ENCODE results near the gene ECSIT. TPM values are rescaled to one million over a fixed set of nuclear protein-coding genes. Genes with fewer than 3 reads are reported as not detected.

The ECSIT gene
- total and polyA plus RNA-seq, 2 experiments from 2014 or later = 36.6 to 66.5 TPM

DNA sequence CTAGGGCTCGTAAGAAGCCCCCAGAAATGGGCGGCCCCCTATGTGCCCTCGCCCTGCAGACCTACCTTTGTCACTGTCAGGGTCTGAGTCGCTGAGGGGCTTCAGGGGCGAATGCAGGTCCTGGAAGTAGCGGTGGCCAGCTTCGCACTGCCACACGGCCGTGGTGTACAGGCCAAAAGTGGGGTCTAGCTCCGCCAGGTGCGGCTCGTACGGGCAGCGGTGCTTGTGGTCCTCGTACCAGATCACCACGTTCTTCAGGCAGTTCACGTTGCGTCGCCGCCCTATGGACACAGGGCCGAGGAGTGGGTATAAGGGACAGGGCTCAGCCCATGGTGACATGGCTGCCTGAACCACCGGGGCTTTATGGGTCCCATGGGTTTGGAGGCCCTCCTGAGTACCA, 33.0 kb downstream of the ECSIT start:
- no peak overlapping the region for H3K4me2 ChIP-seq
- no peaks in the 10 kb centered on the region for H3K36me3 ChIP-seq (ENCODE audit: insufficient read depth)
- no peaks in the 10 kb centered on the region for H3K9me2 ChIP-seq (ENCODE audit: insufficient read depth)
- no peaks in the 10 kb centered on the region; the same call in 2 of the 3 replicates for H3K9me3 Mint-ChIP-seq
- no peak overlapping the region for H2AFZ ChIP-seq
- DNase-seq (ENCODE audit: low spot score) (no peak), ATAC-seq (no peak)
- peaks cover 7% of the 10 kb centered on the region for H3K27me3 Mint-ChIP-seq (ENCODE audit: insufficient read depth, low read depth, poor library complexity)
- no peaks in the 10 kb centered on the region for H3K4me1 Mint-ChIP-seq
- 0 out of 2 replicates have a peak, but pooled peaks cover 2% of the 10 kb centered on the region for H3F3A ChIP-seq (replicated peaks; ENCODE audit: low read depth)
- H3K27me3 ChIP-seq (ENCODE audit: insufficient read depth) = no peaks in the 10 kb centered on the region
- H3K27ac Mint-ChIP-seq = no peak overlapping the region
- no peak overlapping the region for H3K27ac ChIP-seq (ENCODE audit: low read depth)
- H4K20me1 ChIP-seq (replicated peaks; ENCODE audit: insufficient read depth) = no peaks in the 10 kb centered on the region
- H3K79me2 ChIP-seq (replicated peaks; ENCODE audit: insufficient read depth) = no peaks in the 10 kb centered on the region
- no peaks in the 10 kb centered on the region for H3K4me1 ChIP-seq (ENCODE audit: insufficient read depth)
- H3K4me3 ChIP-seq = no peak overlapping the region
- TF ChIP-seq, protein P1, sequence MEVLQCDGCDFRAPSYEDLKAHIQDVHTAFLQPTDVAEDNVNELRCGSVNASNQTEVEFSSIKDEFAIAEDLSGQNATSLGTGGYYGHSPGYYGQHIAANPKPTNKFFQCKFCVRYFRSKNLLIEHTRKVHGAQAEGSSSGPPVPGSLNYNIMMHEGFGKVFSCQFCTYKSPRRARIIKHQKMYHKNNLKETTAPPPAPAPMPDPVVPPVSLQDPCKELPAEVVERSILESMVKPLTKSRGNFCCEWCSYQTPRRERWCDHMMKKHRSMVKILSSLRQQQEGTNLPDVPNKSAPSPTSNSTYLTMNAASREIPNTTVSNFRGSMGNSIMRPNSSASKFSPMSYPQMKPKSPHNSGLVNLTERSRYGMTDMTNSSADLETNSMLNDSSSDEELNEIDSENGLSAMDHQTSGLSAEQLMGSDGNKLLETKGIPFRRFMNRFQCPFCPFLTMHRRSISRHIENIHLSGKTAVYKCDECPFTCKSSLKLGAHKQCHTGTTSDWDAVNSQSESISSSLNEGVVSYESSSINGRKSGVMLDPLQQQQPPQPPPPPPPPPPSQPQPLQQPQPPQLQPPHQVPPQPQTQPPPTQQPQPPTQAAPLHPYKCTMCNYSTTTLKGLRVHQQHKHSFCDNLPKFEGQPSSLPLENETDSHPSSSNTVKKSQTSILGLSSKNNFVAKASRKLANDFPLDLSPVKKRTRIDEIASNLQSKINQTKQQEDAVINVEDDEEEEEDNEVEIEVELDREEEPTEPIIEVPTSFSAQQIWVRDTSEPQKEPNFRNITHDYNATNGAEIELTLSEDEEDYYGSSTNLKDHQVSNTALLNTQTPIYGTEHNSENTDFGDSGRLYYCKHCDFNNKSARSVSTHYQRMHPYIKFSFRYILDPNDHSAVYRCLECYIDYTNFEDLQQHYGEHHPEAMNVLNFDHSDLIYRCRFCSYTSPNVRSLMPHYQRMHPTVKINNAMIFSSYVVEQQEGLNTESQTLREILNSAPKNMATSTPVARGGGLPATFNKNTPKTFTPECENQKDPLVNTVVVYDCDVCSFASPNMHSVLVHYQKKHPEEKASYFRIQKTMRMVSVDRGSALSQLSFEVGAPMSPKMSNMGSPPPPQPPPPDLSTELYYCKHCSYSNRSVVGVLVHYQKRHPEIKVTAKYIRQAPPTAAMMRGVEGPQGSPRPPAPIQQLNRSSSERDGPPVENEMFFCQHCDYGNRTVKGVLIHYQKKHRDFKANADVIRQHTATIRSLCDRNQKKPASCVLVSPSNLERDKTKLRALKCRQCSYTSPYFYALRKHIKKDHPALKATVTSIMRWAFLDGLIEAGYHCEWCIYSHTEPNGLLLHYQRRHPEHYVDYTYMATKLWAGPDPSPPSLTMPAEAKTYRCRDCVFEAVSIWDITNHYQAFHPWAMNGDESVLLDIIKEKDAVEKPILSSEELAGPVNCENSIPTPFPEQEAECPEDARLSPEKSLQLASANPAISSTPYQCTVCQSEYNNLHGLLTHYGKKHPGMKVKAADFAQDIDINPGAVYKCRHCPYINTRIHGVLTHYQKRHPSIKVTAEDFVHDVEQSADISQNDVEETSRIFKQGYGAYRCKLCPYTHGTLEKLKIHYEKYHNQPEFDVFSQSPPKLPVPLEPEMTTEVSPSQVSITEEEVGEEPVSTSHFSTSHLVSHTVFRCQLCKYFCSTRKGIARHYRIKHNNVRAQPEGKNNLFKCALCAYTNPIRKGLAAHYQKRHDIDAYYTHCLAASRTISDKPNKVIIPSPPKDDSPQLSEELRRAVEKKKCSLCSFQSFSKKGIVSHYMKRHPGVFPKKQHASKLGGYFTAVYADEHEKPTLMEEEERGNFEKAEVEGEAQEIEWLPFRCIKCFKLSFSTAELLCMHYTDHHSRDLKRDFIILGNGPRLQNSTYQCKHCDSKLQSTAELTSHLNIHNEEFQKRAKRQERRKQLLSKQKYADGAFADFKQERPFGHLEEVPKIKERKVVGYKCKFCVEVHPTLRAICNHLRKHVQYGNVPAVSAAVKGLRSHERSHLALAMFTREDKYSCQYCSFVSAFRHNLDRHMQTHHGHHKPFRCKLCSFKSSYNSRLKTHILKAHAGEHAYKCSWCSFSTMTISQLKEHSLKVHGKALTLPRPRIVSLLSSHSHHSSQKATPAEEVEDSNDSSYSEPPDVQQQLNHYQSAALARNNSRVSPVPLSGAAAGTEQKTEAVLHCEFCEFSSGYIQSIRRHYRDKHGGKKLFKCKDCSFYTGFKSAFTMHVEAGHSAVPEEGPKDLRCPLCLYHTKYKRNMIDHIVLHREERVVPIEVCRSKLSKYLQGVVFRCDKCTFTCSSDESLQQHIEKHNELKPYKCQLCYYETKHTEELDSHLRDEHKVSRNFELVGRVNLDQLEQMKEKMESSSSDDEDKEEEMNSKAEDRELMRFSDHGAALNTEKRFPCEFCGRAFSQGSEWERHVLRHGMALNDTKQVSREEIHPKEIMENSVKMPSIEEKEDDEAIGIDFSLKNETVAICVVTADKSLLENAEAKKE (CRISPR knock-in tag; IDR thresholded peaks at IDR 0.05) = no peak
- TF ChIP-seq, protein P2, sequence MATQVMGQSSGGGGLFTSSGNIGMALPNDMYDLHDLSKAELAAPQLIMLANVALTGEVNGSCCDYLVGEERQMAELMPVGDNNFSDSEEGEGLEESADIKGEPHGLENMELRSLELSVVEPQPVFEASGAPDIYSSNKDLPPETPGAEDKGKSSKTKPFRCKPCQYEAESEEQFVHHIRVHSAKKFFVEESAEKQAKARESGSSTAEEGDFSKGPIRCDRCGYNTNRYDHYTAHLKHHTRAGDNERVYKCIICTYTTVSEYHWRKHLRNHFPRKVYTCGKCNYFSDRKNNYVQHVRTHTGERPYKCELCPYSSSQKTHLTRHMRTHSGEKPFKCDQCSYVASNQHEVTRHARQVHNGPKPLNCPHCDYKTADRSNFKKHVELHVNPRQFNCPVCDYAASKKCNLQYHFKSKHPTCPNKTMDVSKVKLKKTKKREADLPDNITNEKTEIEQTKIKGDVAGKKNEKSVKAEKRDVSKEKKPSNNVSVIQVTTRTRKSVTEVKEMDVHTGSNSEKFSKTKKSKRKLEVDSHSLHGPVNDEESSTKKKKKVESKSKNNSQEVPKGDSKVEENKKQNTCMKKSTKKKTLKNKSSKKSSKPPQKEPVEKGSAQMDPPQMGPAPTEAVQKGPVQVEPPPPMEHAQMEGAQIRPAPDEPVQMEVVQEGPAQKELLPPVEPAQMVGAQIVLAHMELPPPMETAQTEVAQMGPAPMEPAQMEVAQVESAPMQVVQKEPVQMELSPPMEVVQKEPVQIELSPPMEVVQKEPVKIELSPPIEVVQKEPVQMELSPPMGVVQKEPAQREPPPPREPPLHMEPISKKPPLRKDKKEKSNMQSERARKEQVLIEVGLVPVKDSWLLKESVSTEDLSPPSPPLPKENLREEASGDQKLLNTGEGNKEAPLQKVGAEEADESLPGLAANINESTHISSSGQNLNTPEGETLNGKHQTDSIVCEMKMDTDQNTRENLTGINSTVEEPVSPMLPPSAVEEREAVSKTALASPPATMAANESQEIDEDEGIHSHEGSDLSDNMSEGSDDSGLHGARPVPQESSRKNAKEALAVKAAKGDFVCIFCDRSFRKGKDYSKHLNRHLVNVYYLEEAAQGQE (IDR thresholded peaks at IDR 0.05; ENCODE audit: unreplicated experiment) = no peak
- TF ChIP-seq, protein P3, sequence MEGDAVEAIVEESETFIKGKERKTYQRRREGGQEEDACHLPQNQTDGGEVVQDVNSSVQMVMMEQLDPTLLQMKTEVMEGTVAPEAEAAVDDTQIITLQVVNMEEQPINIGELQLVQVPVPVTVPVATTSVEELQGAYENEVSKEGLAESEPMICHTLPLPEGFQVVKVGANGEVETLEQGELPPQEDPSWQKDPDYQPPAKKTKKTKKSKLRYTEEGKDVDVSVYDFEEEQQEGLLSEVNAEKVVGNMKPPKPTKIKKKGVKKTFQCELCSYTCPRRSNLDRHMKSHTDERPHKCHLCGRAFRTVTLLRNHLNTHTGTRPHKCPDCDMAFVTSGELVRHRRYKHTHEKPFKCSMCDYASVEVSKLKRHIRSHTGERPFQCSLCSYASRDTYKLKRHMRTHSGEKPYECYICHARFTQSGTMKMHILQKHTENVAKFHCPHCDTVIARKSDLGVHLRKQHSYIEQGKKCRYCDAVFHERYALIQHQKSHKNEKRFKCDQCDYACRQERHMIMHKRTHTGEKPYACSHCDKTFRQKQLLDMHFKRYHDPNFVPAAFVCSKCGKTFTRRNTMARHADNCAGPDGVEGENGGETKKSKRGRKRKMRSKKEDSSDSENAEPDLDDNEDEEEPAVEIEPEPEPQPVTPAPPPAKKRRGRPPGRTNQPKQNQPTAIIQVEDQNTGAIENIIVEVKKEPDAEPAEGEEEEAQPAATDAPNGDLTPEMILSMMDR (conservative IDR thresholded peaks at IDR 0.05; ENCODE audit: low read depth in 2 of 2) = no peak
- TF ChIP-seq EZH2 (IDR thresholded peaks at IDR 0.05; ENCODE audit: low read depth, unreplicated experiment) (no peak), ZNF114 (CRISPR knock-in tag; IDR thresholded peaks at IDR 0.05) (no peak), JUNB (IDR thresholded peaks at IDR 0.05; ENCODE audit: unreplicated experiment) (no peak), POLR2AphosphoS5 (IDR thresholded peaks at IDR 0.05; ENCODE audit: low read depth) (no peak)
- TF ChIP-seq, protein P4, sequence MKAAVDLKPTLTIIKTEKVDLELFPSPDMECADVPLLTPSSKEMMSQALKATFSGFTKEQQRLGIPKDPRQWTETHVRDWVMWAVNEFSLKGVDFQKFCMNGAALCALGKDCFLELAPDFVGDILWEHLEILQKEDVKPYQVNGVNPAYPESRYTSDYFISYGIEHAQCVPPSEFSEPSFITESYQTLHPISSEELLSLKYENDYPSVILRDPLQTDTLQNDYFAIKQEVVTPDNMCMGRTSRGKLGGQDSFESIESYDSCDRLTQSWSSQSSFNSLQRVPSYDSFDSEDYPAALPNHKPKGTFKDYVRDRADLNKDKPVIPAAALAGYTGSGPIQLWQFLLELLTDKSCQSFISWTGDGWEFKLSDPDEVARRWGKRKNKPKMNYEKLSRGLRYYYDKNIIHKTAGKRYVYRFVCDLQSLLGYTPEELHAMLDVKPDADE (IDR thresholded peaks at IDR 0.05) = no peak
- H3K4me3 Mint-ChIP-seq = no peak overlapping the region
- H3K36me3 Mint-ChIP-seq (ENCODE audit: low read depth) = peaks cover 7% of the 10 kb centered on the region

All from GM23338 (cell line).